Measurements from ENCODE around the gene NFATC2. TPM values are rescaled to one million over a fixed set of nuclear protein-coding genes. Genes with fewer than 3 reads are reported as not detected.

The NFATC2 gene
- total and polyA plus RNA-seq, 2 experiments from 2014 or later = 4.9 to 8.3 TPM

DNA sequence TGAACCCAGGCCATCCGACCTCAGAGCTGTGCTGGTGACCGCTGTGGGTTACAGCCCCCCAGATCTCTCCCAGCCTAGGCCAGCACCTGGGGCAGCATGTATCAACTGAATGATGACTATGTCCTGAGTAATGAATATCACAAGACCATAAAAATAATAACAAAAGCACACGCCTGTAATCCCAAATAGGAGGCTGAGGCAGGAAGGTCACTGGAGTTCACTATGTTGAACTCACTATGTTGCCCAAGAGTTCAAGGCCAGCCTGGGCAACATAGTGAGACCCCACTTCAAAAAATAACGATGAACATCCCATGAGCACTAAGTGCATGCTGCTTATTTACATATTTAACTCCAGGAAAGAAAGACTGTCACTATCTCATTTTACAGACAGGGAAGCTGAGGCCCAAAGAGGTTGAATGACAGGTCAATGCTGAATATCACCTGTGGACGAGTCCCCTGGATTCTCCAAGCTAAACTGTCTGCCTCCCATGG, 92.3 kb downstream of the NFATC2 start:
- no peak for DNase-seq (ENCODE audit: low spot score)
- Histone ChIP-seq H2AFZ (no peak overlapping the region), H3K9me3 (ENCODE audit: low read depth) (no peaks in the 10 kb centered on the region), H4K20me1 (ENCODE audit: insufficient read depth, poor library complexity, severe bottlenecking) (no peaks in the 10 kb centered on the region), H3K27me3 (no peaks in the 10 kb centered on the region), H3K4me1 (ENCODE audit: insufficient read depth) (peaks cover 10% of the 10 kb centered on the region), H3K4me2 (no peak overlapping the region), H3K36me3 (replicated peaks; ENCODE audit: insufficient read depth, low read depth) (no peaks in the 10 kb centered on the region), H3K27ac (no peak overlapping the region), H3K9me2 (replicated peaks; ENCODE audit: insufficient read depth) (no peaks in the 10 kb centered on the region), H3K4me3 (no peak overlapping the region), H3K79me2 (no peaks in the 10 kb centered on the region)
- WGBS (ENCODE audit: low lambda C conversion rate, missing lambda C conversion rate) = 91% methylated on average over 5 of the region's 5 CpGs
- TF ChIP-seq EZH2phosphoT487 (IDR thresholded peaks at IDR 0.05; ENCODE audit: low read depth, severe bottlenecking, unreplicated experiment) (no peak), EZH2 (IDR thresholded peaks at IDR 0.05; ENCODE audit: borderline replicate concordance) (no peak), CTCF (IDR thresholded peaks at IDR 0.05; ENCODE audit: poor library complexity) (no peak)

DNA sequence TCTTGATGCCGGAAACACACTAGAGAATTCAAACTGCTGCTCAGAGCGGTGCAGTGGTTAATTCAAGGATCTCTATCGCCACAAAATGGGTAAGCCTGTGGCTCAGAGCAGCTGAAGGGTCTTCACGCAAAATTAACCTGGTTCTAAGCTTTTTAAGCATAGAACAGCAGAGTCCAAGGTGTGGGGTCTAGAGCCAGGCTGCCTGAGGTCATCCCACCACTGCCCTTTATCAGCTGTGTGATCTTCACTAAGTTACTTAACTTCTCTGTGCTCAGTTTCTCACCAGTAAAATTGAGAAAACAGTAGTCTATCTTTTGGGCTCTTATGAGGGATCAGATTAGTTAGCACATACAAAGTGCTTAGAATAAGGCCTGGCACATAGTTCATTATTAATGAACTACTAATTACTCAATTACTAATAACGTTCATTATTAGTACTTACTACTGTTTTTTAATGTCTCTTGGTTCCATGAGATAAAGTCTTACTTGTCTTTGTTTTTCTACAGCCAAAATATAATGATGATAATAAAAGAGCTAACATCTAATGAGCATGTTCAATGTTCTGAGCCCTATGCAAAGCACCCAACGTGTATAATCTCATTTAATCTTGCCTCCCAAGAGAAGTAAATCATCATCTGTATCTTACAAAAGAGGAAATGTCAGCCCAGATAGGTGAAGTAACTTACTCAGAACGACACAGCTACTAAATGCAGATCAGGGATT, 92.9 kb downstream of the NFATC2 start:
- H3K36me3 ChIP-seq (replicated peaks; ENCODE audit: insufficient read depth, low read depth) = no peaks in the 10 kb centered on the region
- no peaks in the 10 kb centered on the region for H3K27me3 ChIP-seq
- H3K9me3 ChIP-seq (ENCODE audit: low read depth) = no peaks in the 10 kb centered on the region
- 91% methylated on average over 7 of the region's 7 CpGs for WGBS (ENCODE audit: low lambda C conversion rate, missing lambda C conversion rate)
- H3K27ac ChIP-seq = no peak overlapping the region
- H3K79me2 ChIP-seq = no peaks in the 10 kb centered on the region
- no peaks in the 10 kb centered on the region for H3K9me2 ChIP-seq (replicated peaks; ENCODE audit: insufficient read depth)
- no peak overlapping the region for H3K4me2 ChIP-seq
- TF ChIP-seq EZH2 (IDR thresholded peaks at IDR 0.05; ENCODE audit: borderline replicate concordance) (no peak), CTCF (IDR thresholded peaks at IDR 0.05; ENCODE audit: poor library complexity) (no peak), EZH2phosphoT487 (IDR thresholded peaks at IDR 0.05; ENCODE audit: low read depth, severe bottlenecking, unreplicated experiment) (no peak)
- peaks cover 10% of the 10 kb centered on the region for H3K4me1 ChIP-seq (ENCODE audit: insufficient read depth)
- H3K4me3 ChIP-seq = no peak overlapping the region
- no peak for DNase-seq (ENCODE audit: low spot score)
- no peak overlapping the region for H2AFZ ChIP-seq
- H4K20me1 ChIP-seq (ENCODE audit: insufficient read depth, poor library complexity, severe bottlenecking) = no peaks in the 10 kb centered on the region

- TF ChIP-seq EZH2phosphoT487 (IDR thresholded peaks at IDR 0.05; ENCODE audit: low read depth, severe bottlenecking, unreplicated experiment) = no peak
- TF ChIP-seq CTCF (IDR thresholded peaks at IDR 0.05; ENCODE audit: poor library complexity) = no peak
- H2AFZ ChIP-seq = no peak overlapping the region
- H3K9me3 ChIP-seq (ENCODE audit: low read depth) = no peaks in the 10 kb centered on the region
- peak overlapping the region; percentile 45 for H3K4me2 ChIP-seq
- no peaks in the 10 kb centered on the region for H3K36me3 ChIP-seq (replicated peaks; ENCODE audit: insufficient read depth, low read depth)
- no peak overlapping the region for H3K4me3 ChIP-seq
- peak overlapping the region; percentile 48 for H3K27ac ChIP-seq
- H3K4me1 ChIP-seq (ENCODE audit: insufficient read depth) = peaks cover 10% of the 10 kb centered on the region
- DNase-seq (ENCODE audit: low spot score) = no peak
- WGBS (ENCODE audit: low lambda C conversion rate, missing lambda C conversion rate) = 87% methylated on average over 5 of the region's 5 CpGs
- no peaks in the 10 kb centered on the region for H3K27me3 ChIP-seq
- H3K9me2 ChIP-seq (replicated peaks; ENCODE audit: insufficient read depth) = no peaks in the 10 kb centered on the region
- no peaks in the 10 kb centered on the region for H3K79me2 ChIP-seq
- H4K20me1 ChIP-seq (ENCODE audit: insufficient read depth, poor library complexity, severe bottlenecking) = no peaks in the 10 kb centered on the region
These were observed 94.8 kb downstream of the NFATC2 start for GRCh38 chr20:51447765-51448148.
